ENCODE measurements around the gene FAM83G. TPM values are rescaled to one million over a fixed set of nuclear protein-coding genes. Genes with fewer than 3 reads are reported as not detected.

FAM83G gene
- total and polyA plus RNA-seq, 8 donors: 5.6 to 12.9 (median 9.4) TPM

DNA sequence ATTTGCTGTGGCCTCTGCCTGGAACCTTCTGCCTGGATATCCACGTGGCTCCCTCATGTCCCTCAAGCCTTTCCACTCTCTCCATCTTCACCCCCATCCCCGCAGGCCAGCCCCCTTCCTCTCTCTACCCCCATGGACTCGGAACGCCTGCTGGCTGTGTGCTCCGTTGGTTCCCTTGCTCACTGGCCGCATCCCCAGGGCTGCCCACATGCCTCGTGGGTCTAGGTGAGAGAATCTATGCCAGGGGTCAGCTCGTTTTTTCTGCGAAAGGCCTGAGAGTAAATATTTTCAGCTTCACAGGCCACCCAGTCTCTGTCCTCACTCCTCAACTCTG lies 40.6 kb downstream of the FAM83G start:
- no peaks in the 10 kb centered on the region for H3K36me3 ChIP-seq
- no peak for ATAC-seq
- no peak overlapping the region for H3K27ac ChIP-seq
- no peaks in the 10 kb centered on the region for H3K4me1 ChIP-seq
- TF ChIP-seq, protein P1, sequence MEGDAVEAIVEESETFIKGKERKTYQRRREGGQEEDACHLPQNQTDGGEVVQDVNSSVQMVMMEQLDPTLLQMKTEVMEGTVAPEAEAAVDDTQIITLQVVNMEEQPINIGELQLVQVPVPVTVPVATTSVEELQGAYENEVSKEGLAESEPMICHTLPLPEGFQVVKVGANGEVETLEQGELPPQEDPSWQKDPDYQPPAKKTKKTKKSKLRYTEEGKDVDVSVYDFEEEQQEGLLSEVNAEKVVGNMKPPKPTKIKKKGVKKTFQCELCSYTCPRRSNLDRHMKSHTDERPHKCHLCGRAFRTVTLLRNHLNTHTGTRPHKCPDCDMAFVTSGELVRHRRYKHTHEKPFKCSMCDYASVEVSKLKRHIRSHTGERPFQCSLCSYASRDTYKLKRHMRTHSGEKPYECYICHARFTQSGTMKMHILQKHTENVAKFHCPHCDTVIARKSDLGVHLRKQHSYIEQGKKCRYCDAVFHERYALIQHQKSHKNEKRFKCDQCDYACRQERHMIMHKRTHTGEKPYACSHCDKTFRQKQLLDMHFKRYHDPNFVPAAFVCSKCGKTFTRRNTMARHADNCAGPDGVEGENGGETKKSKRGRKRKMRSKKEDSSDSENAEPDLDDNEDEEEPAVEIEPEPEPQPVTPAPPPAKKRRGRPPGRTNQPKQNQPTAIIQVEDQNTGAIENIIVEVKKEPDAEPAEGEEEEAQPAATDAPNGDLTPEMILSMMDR (IDR thresholded peaks at IDR 0.05): no peak
- no peaks in the 10 kb centered on the region for H3K9me3 ChIP-seq
- peak in 2 of 6 donors; percentile 8 to 10 for DNase-seq
- FAIRE-seq: no peak
- no peaks in the 10 kb centered on the region for H3K27me3 ChIP-seq
- 74 to 84% methylated on average over 9 of the region's 9 CpGs for WGBS, 2 donors
- H3K4me3 ChIP-seq: no peak overlapping the region
- intact Hi-C loops (cut with DNase I): no loop called here

DNA sequence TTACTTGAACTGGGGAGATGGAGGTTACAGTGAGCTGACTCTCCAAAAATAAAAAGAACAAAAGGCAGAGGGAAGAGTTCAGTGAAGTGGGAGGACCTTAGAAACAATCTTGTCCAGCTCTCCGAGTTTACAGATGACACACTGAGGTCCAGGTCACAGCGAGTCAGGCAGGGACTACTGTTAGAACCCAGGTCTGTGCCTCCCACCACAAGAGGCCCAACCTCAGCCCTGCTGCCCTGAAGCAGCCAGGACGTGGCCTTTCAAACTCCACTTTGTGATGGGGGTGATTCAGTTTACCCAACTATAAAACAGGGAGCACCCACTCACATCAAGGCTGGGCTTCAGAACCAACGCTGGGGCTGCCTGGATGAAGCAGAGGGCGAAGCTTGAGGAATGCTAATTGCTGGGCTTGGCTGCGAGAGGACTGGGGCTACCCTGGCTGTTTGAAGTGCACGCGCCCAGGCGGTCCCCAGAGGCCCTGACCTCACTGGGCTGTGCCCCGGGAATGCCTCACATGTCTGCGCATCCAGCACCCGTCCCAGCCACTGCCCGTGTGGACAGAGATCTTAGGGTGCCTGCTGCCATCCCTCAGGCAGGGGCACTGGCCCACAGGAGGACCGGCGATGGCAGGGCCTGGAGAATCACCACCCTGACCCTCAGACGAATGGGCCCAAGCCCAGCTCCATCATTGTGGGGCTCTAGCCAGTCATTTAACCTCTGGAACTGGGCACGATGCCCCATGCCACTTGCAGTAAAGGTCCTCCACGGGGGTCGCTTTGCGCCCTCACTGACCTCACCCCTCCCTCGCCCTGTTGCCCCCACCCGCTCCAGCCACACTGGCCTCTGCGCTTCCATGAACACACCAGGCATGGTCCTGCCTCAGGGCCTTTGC lies 41.2 kb downstream of the FAM83G start:
- no peaks in the 10 kb centered on the region for H3K9me3 ChIP-seq
- FAIRE-seq (no peak), ATAC-seq (no peak), DNase-seq (peak in 3 of 6 donors; percentile 8 to 66 (median 25))
- H3K27me3 ChIP-seq: no peaks in the 10 kb centered on the region
- H3K36me3 ChIP-seq: no peaks in the 10 kb centered on the region
- TF ChIP-seq, protein P1 (IDR thresholded peaks at IDR 0.05): no peak
- H3K4me3 ChIP-seq: no peak overlapping the region
- no peak overlapping the region for H3K27ac ChIP-seq
- H3K4me1 ChIP-seq: no peaks in the 10 kb centered on the region
- WGBS, 2 donors: 74 to 82% methylated on average over 23 of the region's 23 CpGs
- intact Hi-C loops (cut with DNase I): no loop called here

DNA sequence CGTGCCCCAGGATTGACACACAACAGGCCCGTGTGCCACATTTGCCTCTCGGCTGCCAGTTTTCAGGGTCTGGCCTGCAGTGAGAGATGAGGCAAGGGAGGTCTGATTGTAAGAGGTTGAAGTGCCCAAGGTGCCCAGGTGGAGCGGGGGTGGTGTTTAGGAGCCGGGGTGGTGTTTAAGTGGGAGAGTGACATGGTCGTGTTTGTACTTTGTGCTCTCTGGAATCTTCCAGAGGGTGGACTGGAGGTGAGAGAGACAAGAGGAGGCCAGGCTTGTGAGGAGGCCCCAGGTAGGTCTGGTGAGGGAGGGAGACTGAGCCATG lies 42.1 kb downstream of the FAM83G start:
- Histone ChIP-seq H3K27ac (no peak overlapping the region), H3K36me3 (no peaks in the 10 kb centered on the region), H3K4me1 (no peaks in the 10 kb centered on the region), H3K9me3 (no peaks in the 10 kb centered on the region), H3K4me3 (no peak overlapping the region), H3K27me3 (no peaks in the 10 kb centered on the region)
- TF ChIP-seq, protein P1 (IDR thresholded peaks at IDR 0.05): no peak
- ATAC-seq (no peak), DNase-seq (peak in 1 of 6 donors; percentile 4), FAIRE-seq (no peak)
- intact Hi-C loops (cut with DNase I): no loop called here
- 66 to 80% methylated on average over 6 of the region's 6 CpGs for WGBS, 2 donors

DNA sequence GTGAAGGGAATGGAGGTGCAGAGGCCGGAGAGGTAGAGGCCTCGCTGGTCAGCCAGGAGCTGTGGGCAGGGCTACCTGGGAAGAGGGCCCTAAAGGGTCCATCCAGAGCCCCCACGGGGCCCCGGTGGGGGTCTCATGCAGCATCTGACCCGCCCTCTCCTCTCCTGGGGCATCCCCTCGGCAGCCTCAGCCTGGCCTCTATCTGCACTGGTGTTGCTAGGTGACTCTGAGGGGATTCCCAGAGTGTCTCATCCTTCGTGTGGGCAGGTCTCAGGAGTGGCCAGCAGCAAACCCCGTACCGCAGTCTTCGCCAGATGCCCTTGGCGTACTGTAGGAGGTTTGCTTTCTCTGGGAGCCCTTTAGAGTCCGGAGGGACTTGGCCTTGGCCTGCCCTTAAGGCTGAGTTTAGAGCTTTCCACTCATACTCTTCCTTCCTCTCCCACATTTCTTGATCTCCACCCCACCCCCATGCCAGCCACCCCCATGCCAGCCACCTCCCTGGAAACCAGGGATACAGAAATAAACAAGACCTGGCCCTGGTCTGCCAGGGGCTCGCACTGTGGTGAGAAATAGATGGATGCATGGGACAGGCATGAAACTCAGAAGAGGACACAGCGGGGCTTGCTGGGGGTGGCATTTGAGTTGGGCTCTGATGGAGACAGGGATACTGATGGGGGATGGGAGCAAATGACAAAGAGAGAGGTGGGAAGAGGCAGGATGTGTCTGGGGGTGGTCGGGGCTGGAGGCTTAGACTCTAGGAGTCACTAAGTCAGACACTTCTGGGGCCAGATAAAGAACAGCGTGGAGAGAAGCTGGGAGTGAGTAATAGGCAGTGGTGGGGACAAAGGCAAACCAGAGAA lies 42.7 kb downstream of the FAM83G start:
- DNase-seq (peak in 2 of 6 donors; percentile 1 to 62), FAIRE-seq (no peak)
- 62 to 66% methylated on average over 16 of the region's 16 CpGs for WGBS, 2 donors

More for the DNA sequence above, 42.7 kb downstream of the FAM83G start:
- no peaks in the 10 kb centered on the region for H3K36me3 ChIP-seq
- H3K27ac ChIP-seq: no peak overlapping the region
- ATAC-seq: peak in 2 of 4 donors; percentile 24 to 74
- TF ChIP-seq, protein P1 (IDR thresholded peaks at IDR 0.05): no peak
- H3K4me3 ChIP-seq: no peak overlapping the region
- H3K4me1 ChIP-seq: no peaks in the 10 kb centered on the region
- H3K27me3 ChIP-seq: no peaks in the 10 kb centered on the region
- H3K9me3 ChIP-seq: no peaks in the 10 kb centered on the region
- intact Hi-C loops (cut with DNase I): no loop called here

All from pancreas (tissue), 10 donors.